ENCODE results near the gene SCN4A. TPM values are rescaled to one million over a fixed set of nuclear protein-coding genes. Genes with fewer than 3 reads are reported as not detected.

SCN4A gene
- not detected in 2 replicates for total RNA-seq

DNA sequence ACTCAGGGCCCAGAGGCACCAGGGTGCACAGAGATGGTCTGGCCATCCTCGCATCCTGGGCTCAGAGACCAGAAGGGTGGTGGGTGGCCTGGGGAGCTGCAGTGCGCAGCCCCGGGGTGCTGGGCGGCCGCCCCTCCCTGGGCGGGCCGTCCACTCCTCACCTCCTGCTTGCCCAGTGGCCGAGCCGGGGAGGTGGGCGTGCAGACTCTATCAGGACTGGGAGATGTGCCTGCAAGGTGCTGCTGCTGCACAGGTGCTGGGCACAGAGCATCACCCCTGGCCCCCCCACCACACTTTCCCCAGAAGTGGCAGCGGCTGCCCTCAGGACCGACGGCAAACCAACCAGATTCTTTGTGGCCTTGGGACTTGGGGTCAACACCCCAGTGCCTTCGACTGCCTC, at the start of gene SCN4A:
Gene SCN4A (minus strand): TSS at position 123 of the 400 bp plus-strand sequence. CDS start 77 bp downstream, at position 46.

DNA sequence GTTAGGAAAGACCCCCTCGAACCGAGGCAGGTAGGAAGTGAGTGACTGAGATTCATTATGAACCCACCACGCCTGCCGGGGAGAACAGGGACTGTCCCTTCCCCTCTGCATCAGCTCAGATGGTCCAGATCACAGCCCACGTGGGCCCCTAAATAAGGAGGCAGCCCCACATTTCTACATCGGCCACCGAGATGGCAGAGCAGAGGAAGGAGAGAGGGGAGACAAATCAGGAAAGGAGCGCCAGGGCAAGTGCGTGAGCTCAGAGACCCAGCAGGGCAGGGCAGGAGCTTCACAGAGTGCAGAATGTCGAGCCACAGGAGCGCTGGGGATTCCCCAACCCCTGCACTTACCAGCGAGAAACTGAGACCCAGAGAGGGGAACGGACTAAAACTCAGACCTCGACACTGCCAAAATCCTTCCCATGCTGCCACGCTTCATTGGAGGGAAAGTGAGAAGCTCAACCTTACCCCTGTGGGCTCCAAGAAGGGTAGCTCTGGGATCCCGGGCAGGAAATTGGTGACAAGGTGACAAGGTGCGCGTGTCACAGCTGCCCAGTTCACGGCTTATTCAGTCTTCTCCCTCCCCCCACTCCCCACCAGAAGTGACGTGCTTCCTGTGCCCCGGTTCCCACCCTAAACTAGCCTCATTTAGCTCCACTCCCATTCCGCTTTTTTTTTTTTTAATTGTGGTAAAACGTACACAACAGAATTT, 47.5 kb upstream of the SCN4A start, which contains the start of gene ICAM2:
Gene ICAM2 (minus strand): TSS at position 578 of the 711 bp plus-strand sequence. CDS start 13,942 bp downstream, outside the sequence.

DNA sequence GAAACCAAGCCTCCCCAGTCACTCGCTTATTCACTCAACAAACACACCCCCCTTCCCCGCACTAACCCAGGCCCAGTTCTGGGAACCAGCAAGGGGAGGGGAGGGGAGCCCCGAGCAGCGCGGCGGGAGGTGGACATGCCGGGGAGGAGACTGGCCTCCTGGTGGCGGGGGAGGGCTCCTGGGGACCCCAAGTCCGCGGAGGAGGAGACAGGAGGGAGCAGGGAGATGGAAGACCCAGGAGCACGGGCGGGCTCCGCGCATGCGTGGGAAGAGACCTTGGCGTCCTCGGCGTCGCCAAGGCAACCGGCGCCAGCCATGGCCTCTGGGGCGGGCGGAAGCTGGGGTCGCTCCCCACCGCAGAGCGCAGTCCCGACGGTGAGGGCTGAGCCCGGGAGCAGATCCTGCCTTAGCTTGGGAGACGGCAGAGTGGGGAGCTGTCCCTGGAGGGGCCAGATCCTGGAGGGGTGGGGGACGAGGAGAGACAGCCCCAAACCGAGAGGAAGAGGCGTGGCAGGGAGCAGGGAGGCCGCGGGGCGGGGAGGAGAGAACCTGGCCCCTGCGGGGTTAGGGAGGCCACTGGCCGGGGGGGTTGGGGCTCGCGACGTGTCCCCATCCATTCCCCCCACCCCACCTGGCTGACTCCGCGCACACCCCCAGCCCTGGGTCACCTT, 25.5 kb upstream of the SCN4A start, which contains the start of gene PRR29:
Gene PRR29 (plus strand): TSS at position 302 of the 671 bp plus-strand sequence. CDS start 14 bp downstream, at position 316.

DNA sequence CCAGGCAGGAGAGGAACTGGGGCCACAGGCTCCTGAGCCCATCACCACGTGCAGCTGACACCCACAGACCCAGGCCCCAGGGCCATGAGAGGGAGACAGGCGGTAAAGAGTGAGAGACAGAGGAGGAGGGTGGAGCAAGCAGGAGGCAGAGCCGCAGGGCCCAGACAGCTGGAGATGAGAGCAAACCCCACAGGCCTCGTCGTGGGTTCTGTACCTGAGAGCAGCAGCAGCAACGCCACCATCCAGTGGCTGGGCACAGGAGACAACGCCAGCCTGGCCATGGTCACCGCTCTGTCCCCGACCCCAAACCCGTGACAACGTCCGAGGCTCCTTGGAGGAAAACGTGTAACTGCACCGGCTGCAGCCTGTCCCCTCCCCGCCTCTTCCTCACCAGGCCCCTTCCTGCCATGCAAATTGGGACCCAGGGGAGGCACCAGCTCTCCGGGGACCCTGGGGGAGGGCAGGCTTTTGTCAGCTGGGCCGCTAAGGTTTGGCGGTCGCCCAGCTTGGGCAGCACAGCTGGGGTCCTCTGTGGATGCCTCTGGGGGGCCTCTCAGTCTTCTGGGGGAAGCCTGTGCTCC, 40.6 kb downstream of the SCN4A start, which contains the start of gene CD79B:
Gene CD79B (minus strand): TSS at position 351 of the 581 bp plus-strand sequence. CDS start 70 bp downstream, at position 281.

DNA sequence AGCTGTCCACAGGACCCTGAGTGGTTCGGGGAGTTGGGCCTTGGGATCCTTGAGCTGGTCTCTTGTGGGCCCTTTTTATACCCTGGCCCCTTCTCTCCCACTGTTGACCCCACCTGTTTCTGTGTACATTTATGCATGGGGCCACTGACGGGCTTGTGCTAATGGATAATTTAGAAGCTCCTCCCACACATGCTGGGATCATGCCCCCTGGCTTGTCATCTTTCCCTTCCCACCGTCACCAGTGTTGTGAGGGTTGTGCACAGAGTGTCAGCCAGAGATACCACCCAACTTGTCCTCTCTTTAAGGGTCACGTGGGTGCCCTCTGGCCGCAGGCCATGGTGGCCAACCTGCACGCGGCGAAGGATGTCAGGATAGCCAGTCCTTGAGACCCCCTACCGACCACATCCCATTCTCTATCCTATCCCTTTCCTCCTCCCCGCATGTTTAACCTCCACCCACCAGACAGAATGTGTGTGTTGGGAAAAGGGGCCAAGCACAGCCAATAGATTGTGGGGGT, 53.9 kb downstream of the SCN4A start, which contains the start of gene GH1:
Gene GH1 (minus strand): TSS at position 51 of the 517 bp plus-strand sequence. CDS start 63 bp downstream, outside the sequence.

DNA sequence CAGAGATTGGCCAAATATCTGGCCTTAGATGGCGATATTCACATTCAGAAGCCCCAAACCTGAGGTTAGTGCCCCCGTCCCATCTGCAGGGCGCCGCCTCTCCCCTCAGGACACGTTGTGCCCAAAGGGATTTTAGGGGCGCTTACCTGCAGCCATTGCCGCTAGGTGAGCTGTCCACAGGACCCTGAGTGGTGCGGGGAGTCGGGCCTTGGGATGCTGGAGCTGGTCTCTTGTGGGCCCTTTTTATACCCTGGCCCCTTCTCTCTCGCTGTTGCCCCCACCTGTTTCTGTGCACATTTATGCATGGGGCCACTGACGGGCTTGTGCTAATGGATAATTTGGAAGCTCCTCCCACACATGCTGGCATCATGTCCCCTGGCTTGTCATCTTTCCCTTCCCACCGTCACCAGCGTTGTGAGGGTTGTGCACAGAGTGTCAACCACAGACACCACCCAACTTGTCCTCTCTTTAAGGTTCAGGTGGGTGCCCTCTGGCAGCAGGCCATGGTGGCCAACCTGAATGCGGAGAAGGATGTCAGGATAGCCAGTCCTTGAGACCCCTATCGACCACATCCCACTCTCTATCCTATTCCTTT, 61.6 kb downstream of the SCN4A start, which contains the start of gene CSHL1:
Gene CSHL1 (minus strand): TSS at position 218 of the 595 bp plus-strand sequence. CDS start 62 bp downstream, at position 156.

DNA sequence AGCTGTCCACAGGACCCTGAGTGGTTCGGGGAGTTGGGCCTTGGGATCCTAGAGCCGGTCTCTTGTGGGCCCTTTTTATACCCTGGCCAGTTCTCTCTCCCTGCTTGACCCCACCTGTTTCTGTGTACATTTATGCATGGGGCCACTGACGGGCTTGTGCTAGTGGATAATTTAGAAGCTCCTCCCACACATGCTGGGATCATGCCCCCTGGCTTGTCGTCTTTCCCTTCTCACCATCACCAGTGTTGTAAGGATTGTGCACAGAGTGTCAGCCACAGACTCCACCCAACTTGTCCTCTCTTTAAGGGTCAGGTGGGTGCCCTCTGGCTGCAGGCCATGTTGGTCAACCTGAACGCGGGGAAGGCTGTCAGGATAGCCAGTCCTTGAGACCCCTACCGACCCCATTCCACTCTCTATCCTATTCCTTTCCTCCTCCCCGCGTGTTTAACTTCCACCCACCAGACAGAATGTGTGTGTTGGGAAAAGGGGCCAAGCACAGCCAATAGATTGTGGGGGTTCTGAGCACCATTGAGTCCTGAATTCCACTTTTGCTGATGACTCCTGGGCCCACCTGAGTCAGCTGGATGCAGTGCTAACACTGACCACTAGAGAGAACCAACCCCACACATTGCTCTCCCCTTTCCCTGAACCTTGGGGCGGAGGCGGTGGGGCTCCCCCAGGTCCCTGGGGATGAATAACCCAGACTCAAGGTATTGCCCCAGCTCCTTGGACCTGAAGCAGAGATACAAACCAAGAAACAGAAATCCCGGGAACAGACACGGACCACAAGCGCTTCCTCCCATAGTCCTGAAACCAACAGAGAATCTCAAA, 76.0 kb downstream of the SCN4A start, which contains the start of gene CSH1:
Gene CSH1 (minus strand): TSS at position 51 of the 831 bp plus-strand sequence. CDS start 63 bp downstream, outside the sequence.

Other genes with a start within 250 kb of the SCN4A start
- gene STRADA, start 231.1 kb downstream of the SCN4A start, total RNA-seq: 12.2 and 13.2 TPM in 2 replicates
- gene CCDC47, start 199.3 kb downstream of the SCN4A start, total RNA-seq: 24.7 and 29.5 TPM in 2 replicates
- 25.2 and 28.5 TPM in 2 replicates for gene DDX42, start 198.7 kb downstream of the SCN4A start, total RNA-seq
- gene PSMC5, start 145.5 kb downstream of the SCN4A start, total RNA-seq: 52.4 and 91.7 TPM in 2 replicates
- 45.0 and 48.1 TPM in 2 replicates for gene FTSJ3, start 145.3 kb downstream of the SCN4A start, total RNA-seq
- gene SMARCD2, start 130.2 kb downstream of the SCN4A start, total RNA-seq: 102 and 138 TPM in 2 replicates
- gene CSH2, start 99.2 kb downstream of the SCN4A start, total RNA-seq: not detected in 2 replicates
- not detected in 2 replicates for gene GH2, start 91.0 kb downstream of the SCN4A start, total RNA-seq
- gene CSH1, start 76.3 kb downstream of the SCN4A start, total RNA-seq: 0.08 TPM in 1 of 2 replicates, not detected in the other
- not detected in 2 replicates for gene CSHL1, start 61.7 kb downstream of the SCN4A start, total RNA-seq
- not detected in 2 replicates for gene GH1, start 54.1 kb downstream of the SCN4A start, total RNA-seq
- 1.3 TPM in 1 of 2 replicates, not detected in the other for gene CD79B, start 40.6 kb downstream of the SCN4A start, total RNA-seq
- 0.19 TPM in 1 of 2 replicates, not detected in the other for gene PRR29, start 25.4 kb upstream of the SCN4A start, total RNA-seq
- gene ICAM2, start 47.7 kb upstream of the SCN4A start, total RNA-seq: 0.15 and 0.16 TPM in 2 replicates
- gene ERN1, start 157.2 kb upstream of the SCN4A start, total RNA-seq: 16.8 TPM in 2 replicates

Data from hair follicular keratinocyte (primary cell).